ENCODE results near the gene FEZF2. TPM values are rescaled to one million over a fixed set of nuclear protein-coding genes. Genes with fewer than 3 reads are reported as not detected.

FEZF2 gene
- total and polyA plus RNA-seq, 9 of the 15 experiments (the other 6 are each of a cell fraction or from before 2014, with no cell fraction given), result not detected

- no peaks in the 10 kb centered on the region for H3K79me2 ChIP-seq (ENCODE audit: control insufficient read depth, insufficient read depth, low read length)
- H2AFZ ChIP-seq (ENCODE audit: low read depth, low read length), result no peak overlapping the region
- no peaks in the 10 kb centered on the region for H3K4me1 ChIP-seq (replicated peaks in 1 of 2; ENCODE audit: control insufficient read depth in 2 of 2, insufficient read depth in 2 of 2, low read length in 2 of 2)
- no peak for FAIRE-seq
- no peak overlapping the region for H3K4me3 ChIP-seq
- ChIA-PET POLR2A (no interaction called here), CTCF (ENCODE audit: low intra/inter-chr PET ratio) (no interaction called here)
- no peaks in the 10 kb centered on the region for H4K20me1 ChIP-seq (replicated peaks; ENCODE audit: control insufficient read depth, insufficient read depth, low read length)
- in situ Hi-C loops (cut with MboI), result no loop called here
- no TSS peak for BruUV-seq (replicated peaks)
- peaks cover 0 to 46% of the 10 kb centered on the region in 2 experiments; a peak in 2 of 5 replicates for H3K27me3 ChIP-seq (ENCODE audit: control insufficient read depth in 2 of 2, insufficient read depth in 2 of 2, low read length in 2 of 2)
- intact Hi-C loops (cut with micrococcal nuclease), result no loop called here
- WGBS (ENCODE audit: insufficient coverage, low coverage, missing lambda C conversion rate), result 3% methylated on average over 27 of the region's 46 CpGs
- TF ChIP-seq POLR3A (IDR thresholded peaks at IDR 0.05; ENCODE audit: borderline replicate concordance, extremely low read depth, insufficient read depth, insufficient read length), result no peak
- TF ChIP-seq ARID3B (CRISPR knock-in tag; IDR thresholded peaks at IDR 0.05; ENCODE audit: borderline replicate concordance), result no peak
- no peak for TF ChIP-seq CXXC5 (CRISPR knock-in tag; IDR thresholded peaks at IDR 0.05)
- TF ChIP-seq ZNF707 (CRISPR knock-in tag; conservative IDR thresholded peaks at IDR 0.05), result no peak
- no peak for TF ChIP-seq SAFB2 (IDR thresholded peaks at IDR 0.05; ENCODE audit: borderline replicate concordance, low read depth, low read length, severe bottlenecking)
- no peak for TF ChIP-seq HLTF (IDR thresholded peaks at IDR 0.05)
- no peak for TF ChIP-seq SNIP1 (IDR thresholded peaks at IDR 0.05; ENCODE audit: low read depth)
- TF ChIP-seq SMAD3 (CRISPR knock-in tag; conservative IDR thresholded peaks at IDR 0.05), result no peak
- no peak for TF ChIP-seq NR3C1 (CRISPR knock-in tag; IDR thresholded peaks at IDR 0.05)
- TF ChIP-seq KAT8 (IDR thresholded peaks at IDR 0.05; ENCODE audit: low read depth), result no peak
- TF ChIP-seq FOXA3 (CRISPR knock-in tag; conservative IDR thresholded peaks at IDR 0.05 in 1 of 2, IDR thresholded peaks at IDR 0.05 in 1 of 2), result no peak
- no peak for TF ChIP-seq ZFP36 (IDR thresholded peaks at IDR 0.05; ENCODE audit: low read depth, low read length, partially characterized antibody)
- TF ChIP-seq, protein P1, sequence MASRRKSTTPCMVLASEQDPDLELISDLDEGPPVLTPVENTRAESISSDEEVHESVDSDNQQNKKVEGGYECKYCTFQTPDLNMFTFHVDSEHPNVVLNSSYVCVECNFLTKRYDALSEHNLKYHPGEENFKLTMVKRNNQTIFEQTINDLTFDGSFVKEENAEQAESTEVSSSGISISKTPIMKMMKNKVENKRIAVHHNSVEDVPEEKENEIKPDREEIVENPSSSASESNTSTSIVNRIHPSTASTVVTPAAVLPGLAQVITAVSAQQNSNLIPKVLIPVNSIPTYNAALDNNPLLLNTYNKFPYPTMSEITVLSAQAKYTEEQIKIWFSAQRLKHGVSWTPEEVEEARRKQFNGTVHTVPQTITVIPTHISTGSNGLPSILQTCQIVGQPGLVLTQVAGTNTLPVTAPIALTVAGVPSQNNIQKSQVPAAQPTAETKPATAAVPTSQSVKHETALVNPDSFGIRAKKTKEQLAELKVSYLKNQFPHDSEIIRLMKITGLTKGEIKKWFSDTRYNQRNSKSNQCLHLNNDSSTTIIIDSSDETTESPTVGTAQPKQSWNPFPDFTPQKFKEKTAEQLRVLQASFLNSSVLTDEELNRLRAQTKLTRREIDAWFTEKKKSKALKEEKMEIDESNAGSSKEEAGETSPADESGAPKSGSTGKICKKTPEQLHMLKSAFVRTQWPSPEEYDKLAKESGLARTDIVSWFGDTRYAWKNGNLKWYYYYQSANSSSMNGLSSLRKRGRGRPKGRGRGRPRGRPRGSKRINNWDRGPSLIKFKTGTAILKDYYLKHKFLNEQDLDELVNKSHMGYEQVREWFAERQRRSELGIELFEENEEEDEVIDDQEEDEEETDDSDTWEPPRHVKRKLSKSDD (conservative IDR thresholded peaks at IDR 0.05; ENCODE audit: low read length), result no peak
- TF ChIP-seq, protein P2, sequence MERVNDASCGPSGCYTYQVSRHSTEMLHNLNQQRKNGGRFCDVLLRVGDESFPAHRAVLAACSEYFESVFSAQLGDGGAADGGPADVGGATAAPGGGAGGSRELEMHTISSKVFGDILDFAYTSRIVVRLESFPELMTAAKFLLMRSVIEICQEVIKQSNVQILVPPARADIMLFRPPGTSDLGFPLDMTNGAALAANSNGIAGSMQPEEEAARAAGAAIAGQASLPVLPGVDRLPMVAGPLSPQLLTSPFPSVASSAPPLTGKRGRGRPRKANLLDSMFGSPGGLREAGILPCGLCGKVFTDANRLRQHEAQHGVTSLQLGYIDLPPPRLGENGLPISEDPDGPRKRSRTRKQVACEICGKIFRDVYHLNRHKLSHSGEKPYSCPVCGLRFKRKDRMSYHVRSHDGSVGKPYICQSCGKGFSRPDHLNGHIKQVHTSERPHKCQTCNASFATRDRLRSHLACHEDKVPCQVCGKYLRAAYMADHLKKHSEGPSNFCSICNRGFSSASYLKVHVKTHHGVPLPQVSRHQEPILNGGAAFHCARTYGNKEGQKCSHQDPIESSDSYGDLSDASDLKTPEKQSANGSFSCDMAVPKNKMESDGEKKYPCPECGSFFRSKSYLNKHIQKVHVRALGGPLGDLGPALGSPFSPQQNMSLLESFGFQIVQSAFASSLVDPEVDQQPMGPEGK (CRISPR knock-in tag; IDR thresholded peaks at IDR 0.05; ENCODE audit: borderline replicate concordance), result no peak
- H3K36me3 ChIP-seq (ENCODE audit: control insufficient read depth, insufficient read depth, low read length), result no peaks in the 10 kb centered on the region
- no peak for ATAC-seq
- no peaks in the 10 kb centered on the region for H3K9me3 ChIP-seq (replicated peaks; ENCODE audit: control insufficient read depth, insufficient read depth, low read depth, low read length)
- H3K9me1 ChIP-seq (ENCODE audit: control insufficient read depth, insufficient read depth, low read length), result no peaks in the 10 kb centered on the region
- H3K4me2 ChIP-seq (ENCODE audit: insufficient read depth, low read length), result no peak overlapping the region
- DNase-seq (ENCODE audit: extremely low read depth in 1 of 4, low spot score in 3 of 4), result no peak
- H3K27ac ChIP-seq (ENCODE audit: extremely low read depth, low read depth, low read length), result no peak overlapping the region
- no peak overlapping the region for H3K9ac ChIP-seq (ENCODE audit: insufficient read depth in 1 of 2, low read depth in 2 of 2, low read length in 2 of 2)
Measured at GRCh38 chr3:62370112-62370857, 3.1 kb downstream of the FEZF2 start.
